Body of pancreas (tissue), 4 donors: Measurements from ENCODE around the gene TMTC2. TPM values are rescaled to one million over a fixed set of nuclear protein-coding genes. Genes with fewer than 3 reads are reported as not detected.

Experiments used
- ATAC-seq: fragments of 150-250 bp; one replicate; pipeline ENCODE4 v1.9.1; 2016
- DNase-seq, 4 donors: peaks; one replicate each; pipeline ENCODE4 v3.0.0-alpha.2; 2019
- H3K27ac ChIP-seq, 4 donors: fragments of 200-600 bp; sonication (generic); 1 replicate in 3 of 4; 2 replicates in 1 of 4; pipeline versions ENCODE4 v1.5.1 to v1.6.1; 2016 to 2019; ENCODE audit warnings: mild to moderate bottlenecking in 1 of 4, mixed read lengths in 1 of 4, moderate library complexity in 1 of 4
- H3K27me3 ChIP-seq, 2 donors: fragments of 200-600 bp; sonication (generic); one replicate each; pipeline ENCODE4 v1.6.0; 2016; ENCODE audit warnings: mild to moderate bottlenecking in 1 of 2
- H3K36me3 ChIP-seq, 2 donors: fragments of 200-600 bp; sonication (generic); replicated peaks in 1 of 2; 2 replicates each; pipeline ENCODE4 v1.5.1; 2016; ENCODE audit warnings: low read depth in 2 of 2; ENCODE audit not compliant: insufficient read depth in 1 of 2
- H3K4me1 ChIP-seq: fragments of 200-600 bp; sonication (generic); one replicate; pipeline ENCODE4 v1.6.0; 2016
- H3K4me3 ChIP-seq, 2 donors: fragments of 200-600 bp; sonication (generic); 1 replicate in 1 of 2; 2 replicates in 1 of 2; pipeline ENCODE4 v1.5.1; 2016 to 2019
- H3K9me3 ChIP-seq, 3 donors: fragments of 200-600 bp; sonication (generic); 1 replicate in 2 of 3; 2 replicates in 1 of 3; pipeline ENCODE4 v1.5.1; 2016
- POLR2A ChIP-seq, 3 donors: fragments of 450-650 bp; IDR thresholded peaks; one replicate each; pipeline ENCODE4 v1.6.1; 2016; ENCODE audit warnings: antibody characterized with exemption in 3 of 3, mild to moderate bottlenecking in 2 of 3
- WGBS, 2 donors: methylation state at CpG; one replicate each; pipeline ENCODE4 v1.1.5; 2017; 5-methylcytosine and 5-hydroxymethylcytosine counted together
- intact Hi-C: fragments of 100-400 bp; cut with DNase I; formaldehyde crosslinking; loops from one replicate; pipeline ENCODE4 v1.15.1; 2023
- total RNA-seq, 2 donors: library from RNA; depleted of rRNA; stranded (reverse); fragments of >200 nt; gene quantifications; one replicate each; pipeline ENCODE4 v1.1.0, GENCODE V29; 2016
- TF ChIP-seq, protein P1 (sequence below), 7 experiments: fragments of 450-650 bp in 4 of 7; fragments of 200-600 bp in 3 of 7; sonication (generic) in 3 of 7; IDR thresholded peaks; one replicate each; pipeline ENCODE4 v1.5.1; 2016 to 2019; ENCODE audit warnings: antibody characterized with exemption in 7 of 7

The TMTC2 gene
- total RNA-seq, 2 donors from 2014 or later = 10.4 to 20.1 TPM

DNA sequence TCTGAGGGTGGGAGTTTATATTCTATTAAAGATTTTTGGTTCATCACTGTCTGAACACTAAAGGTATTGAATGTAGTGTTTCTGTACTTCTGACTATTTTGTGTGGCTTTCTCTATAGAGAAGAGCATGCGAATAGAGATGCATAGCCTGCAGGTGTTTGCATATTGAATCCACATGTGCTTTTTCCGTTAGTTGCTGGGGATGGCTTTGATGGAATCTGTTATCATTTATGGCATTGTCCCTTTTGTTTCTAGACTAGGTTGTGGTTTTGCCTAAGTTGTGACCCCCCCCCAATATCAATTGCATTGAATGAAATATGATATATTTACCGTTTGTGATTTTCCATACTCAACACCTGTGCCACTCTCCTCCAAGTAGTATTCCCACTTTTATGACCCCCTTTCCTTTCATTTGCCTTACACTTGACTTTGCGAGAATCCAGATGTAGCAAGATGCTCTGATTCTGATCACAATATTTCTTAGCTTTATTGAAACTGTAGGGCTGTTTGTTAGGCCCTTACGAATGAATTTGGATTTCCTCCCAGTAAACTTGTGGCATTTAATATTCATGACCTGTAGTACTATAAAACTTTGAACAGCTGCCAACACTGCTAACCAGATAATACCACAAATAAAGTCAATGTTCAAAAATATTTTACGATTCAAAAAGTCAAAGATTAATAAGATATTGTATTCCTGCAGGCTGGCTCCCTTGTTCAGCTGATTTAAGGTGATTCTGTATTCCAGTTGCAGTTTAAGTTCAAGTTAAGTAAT is 176.4 kb downstream of the TMTC2 start:
- intact Hi-C loops = no loop called here
- Histone ChIP-seq H3K4me3 (no peak overlapping the region), H3K27ac (no peak overlapping the region), H3K27me3 (no peaks in the 10 kb centered on the region), H3K9me3 (no peaks in the 10 kb centered on the region), H3K36me3 (no peaks in the 10 kb centered on the region), H3K4me1 (peaks cover 4% of the 10 kb centered on the region)
- WGBS, 2 donors = 74 to 75% methylated on average over 6 of the region's 6 CpGs
- DNase-seq (no peak), ATAC-seq (no peak)
- TF ChIP-seq, protein P1, sequence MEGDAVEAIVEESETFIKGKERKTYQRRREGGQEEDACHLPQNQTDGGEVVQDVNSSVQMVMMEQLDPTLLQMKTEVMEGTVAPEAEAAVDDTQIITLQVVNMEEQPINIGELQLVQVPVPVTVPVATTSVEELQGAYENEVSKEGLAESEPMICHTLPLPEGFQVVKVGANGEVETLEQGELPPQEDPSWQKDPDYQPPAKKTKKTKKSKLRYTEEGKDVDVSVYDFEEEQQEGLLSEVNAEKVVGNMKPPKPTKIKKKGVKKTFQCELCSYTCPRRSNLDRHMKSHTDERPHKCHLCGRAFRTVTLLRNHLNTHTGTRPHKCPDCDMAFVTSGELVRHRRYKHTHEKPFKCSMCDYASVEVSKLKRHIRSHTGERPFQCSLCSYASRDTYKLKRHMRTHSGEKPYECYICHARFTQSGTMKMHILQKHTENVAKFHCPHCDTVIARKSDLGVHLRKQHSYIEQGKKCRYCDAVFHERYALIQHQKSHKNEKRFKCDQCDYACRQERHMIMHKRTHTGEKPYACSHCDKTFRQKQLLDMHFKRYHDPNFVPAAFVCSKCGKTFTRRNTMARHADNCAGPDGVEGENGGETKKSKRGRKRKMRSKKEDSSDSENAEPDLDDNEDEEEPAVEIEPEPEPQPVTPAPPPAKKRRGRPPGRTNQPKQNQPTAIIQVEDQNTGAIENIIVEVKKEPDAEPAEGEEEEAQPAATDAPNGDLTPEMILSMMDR (IDR thresholded peaks at IDR 0.05) = no peak
- no peak for TF ChIP-seq POLR2A (IDR thresholded peaks at IDR 0.05)

DNA sequence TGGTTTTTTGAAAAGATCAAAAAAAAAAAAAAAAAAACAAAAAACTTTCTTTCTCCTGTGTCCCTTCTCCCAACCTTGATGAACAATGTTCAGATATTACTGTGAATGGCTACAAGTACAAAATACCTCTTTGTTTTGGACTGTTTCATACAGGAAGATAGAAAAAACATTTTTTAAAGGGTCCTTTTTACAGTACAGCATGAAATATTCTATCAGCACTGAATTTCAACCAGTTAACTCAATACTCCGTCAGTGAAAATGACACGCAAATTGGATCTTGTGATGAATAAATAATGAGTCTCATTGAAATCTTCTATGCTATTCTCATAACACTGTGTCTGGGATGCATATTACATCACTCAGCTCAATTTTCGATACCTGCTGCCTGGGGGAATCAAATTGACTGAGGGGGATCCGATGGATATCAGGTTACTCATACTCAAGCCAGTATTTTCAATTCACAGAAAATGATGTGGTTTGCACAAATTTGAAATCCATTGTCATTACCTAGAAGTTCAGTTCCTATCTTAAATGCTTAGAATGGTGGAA is 179.6 kb downstream of the TMTC2 start:
- no peaks in the 10 kb centered on the region for H3K9me3 ChIP-seq
- no peaks in the 10 kb centered on the region for H3K4me1 ChIP-seq
- TF ChIP-seq, protein P1 (IDR thresholded peaks at IDR 0.05) = no peak
- no peak for TF ChIP-seq POLR2A (IDR thresholded peaks at IDR 0.05)
- 92 to 94% methylated on average over 4 of the region's 4 CpGs for WGBS, 2 donors
- H3K36me3 ChIP-seq = no peaks in the 10 kb centered on the region
- H3K27me3 ChIP-seq = no peaks in the 10 kb centered on the region
- ATAC-seq (no peak), DNase-seq (no peak)
- H3K4me3 ChIP-seq = no peak overlapping the region
- H3K27ac ChIP-seq = no peak overlapping the region
- intact Hi-C loops = no loop called here

DNA sequence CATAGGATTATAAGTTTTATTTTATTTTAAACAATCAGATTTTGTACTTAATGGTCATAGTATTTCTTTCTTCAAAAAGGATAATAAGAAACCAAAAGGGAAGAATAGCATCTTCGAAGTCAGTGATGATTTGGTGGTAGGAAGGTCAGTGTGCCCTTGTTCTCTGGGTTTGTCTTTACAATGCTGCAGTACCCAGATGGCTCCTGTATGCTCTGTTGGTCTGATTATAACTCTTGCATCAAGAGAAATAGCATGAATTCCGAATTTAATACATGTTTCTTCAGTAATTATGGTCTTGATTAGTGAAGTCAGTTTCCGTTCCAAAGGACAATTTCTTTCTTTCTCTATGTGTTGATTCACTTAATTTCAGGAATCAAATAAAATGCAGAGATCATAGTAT is 180.2 kb downstream of the TMTC2 start:
- intact Hi-C loops = no loop called here
- TF ChIP-seq POLR2A (IDR thresholded peaks at IDR 0.05) = no peak
- TF ChIP-seq, protein P1 (IDR thresholded peaks at IDR 0.05) = no peak
- Histone ChIP-seq H3K36me3 (no peaks in the 10 kb centered on the region), H3K27me3 (no peaks in the 10 kb centered on the region), H3K4me3 (no peak overlapping the region), H3K4me1 (no peaks in the 10 kb centered on the region), H3K9me3 (no peaks in the 10 kb centered on the region), H3K27ac (no peak overlapping the region)
- no peak for ATAC-seq
- no peak for DNase-seq
- WGBS, 2 donors = 87 to 89% methylated on average over 3 of the region's 3 CpGs

DNA sequence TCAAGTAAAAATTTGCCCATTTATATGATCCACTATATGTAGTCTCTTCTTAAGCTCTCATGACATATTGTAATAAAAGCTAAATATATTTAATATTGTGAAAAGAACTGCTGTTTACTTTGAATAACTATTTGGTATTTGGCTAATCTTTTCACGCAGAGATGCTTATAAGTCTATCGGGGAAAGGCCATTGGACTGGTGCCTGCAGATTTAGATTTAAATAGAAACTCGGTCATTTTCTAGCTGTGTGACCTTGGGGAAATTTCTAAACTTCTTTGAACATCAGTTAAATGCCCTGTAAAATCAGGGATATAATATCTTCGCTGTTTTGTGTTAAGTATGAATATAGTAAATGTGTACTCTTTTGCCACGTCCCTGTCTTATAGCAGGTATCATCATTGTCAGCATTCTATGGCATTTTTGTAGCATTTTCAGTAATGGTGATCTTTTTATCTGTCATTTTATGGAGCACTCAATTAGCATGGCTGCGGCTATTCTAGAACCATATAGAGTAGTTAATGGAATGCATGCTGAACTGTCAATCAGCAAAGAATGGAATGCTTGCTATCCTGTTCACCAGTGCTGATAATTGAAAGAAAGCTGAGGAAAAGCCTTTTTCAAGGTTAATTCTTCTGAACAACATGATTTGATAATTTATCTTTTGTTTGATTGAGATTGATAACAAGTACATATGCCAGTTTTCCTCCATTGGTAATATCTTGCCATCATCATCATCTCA is 181.2 kb downstream of the TMTC2 start:
- H3K36me3 ChIP-seq = no peaks in the 10 kb centered on the region
- no peaks in the 10 kb centered on the region for H3K9me3 ChIP-seq
- no peak for TF ChIP-seq POLR2A (IDR thresholded peaks at IDR 0.05)
- TF ChIP-seq, protein P1 (IDR thresholded peaks at IDR 0.05) = no peak
- DNase-seq (no peak), ATAC-seq (no peak)
- H3K4me3 ChIP-seq = no peak overlapping the region
- 55 to 60% methylated on average over 6 of the region's 6 CpGs for WGBS, 2 donors
- H3K4me1 ChIP-seq = no peaks in the 10 kb centered on the region
- intact Hi-C loops = no loop called here
- no peaks in the 10 kb centered on the region for H3K27me3 ChIP-seq
- H3K27ac ChIP-seq = no peak overlapping the region
